ENCODE results near the gene PTCHD1. TPM values are rescaled to one million over a fixed set of nuclear protein-coding genes. Genes with fewer than 3 reads are reported as not detected.

The PTCHD1 gene
- total RNA-seq, 3 donors from 2014 or later, result 0.61 to 16.0 (median 0.63) TPM

DNA sequence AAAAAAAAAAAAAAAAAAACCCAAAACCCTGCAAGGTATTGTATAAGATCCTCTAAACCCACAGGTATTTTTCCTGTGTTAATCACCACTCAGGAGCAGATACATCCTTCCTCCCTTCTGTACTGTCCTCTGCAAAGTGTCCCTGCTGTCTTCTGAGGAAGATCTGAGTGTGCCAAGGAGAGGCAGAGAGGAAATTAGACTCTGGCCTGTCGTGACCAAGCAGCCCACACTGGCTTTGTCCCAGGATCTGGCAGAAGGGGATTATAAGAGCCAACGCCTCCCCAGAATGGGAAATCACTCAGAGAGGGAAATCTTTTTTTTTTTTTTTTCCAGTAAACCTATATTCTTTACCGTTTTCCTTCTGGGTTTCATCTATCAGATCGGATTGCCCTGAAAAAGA, 39.6 kb downstream of the PTCHD1 start:
- ATAC-seq, result no peak
- H3K4me1 ChIP-seq (ENCODE audit: low read depth), result no peaks in the 10 kb centered on the region
- DNase-seq, result no peak
- intact Hi-C loops (cut with DNase I, micrococcal nuclease), result no loop called here
- H3K9me3 ChIP-seq, result no peaks in the 10 kb centered on the region
- no peaks in the 10 kb centered on the region for H3K36me3 ChIP-seq (ENCODE audit: low read depth)
- TF ChIP-seq CTCF (IDR thresholded peaks at IDR 0.05), result no peak
- H3K4me3 ChIP-seq, result no peak overlapping the region

DNA sequence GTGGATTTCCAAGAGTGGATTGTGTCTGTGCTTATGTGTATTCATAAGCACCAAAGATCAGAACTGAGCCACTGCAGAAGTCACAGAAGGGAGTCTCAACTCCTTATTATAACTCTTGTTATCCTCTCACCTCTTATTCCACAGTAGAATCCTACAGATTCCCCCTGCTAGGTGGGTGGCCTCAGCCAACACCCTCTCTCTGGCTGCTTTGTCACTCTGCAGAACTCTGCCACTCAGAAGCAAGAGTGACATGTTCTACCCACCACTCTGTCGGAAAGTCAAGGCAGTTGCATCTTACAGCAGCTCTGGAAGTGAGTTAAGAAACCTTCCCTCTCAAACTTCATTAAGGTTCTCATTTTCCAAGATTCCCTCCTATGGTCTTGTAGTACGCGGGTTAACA, 41.9 kb downstream of the PTCHD1 start:
- TF ChIP-seq CTCF (IDR thresholded peaks at IDR 0.05), result no peak
- ATAC-seq (no peak), DNase-seq (no peak)
- Histone ChIP-seq H3K4me3 (no peak overlapping the region), H3K9me3 (no peaks in the 10 kb centered on the region), H3K36me3 (ENCODE audit: low read depth) (no peaks in the 10 kb centered on the region), H3K4me1 (ENCODE audit: low read depth) (no peaks in the 10 kb centered on the region)
- intact Hi-C loops (cut with DNase I, micrococcal nuclease), result no loop called here

- H3K36me3 ChIP-seq (ENCODE audit: low read depth), result no peaks in the 10 kb centered on the region
- DNase-seq (no peak), ATAC-seq (no peak)
- H3K9me3 ChIP-seq, result no peaks in the 10 kb centered on the region
- H3K4me3 ChIP-seq, result no peak overlapping the region
- no peak for TF ChIP-seq CTCF (IDR thresholded peaks at IDR 0.05)
- H3K4me1 ChIP-seq (ENCODE audit: low read depth), result no peaks in the 10 kb centered on the region
- intact Hi-C loops (cut with DNase I, micrococcal nuclease), result no loop called here
Observed at GRCh38 chrX:23380581-23380980, 45.9 kb downstream of the PTCHD1 start.

- Histone ChIP-seq H3K9me3 (no peaks in the 10 kb centered on the region), H3K36me3 (ENCODE audit: low read depth) (no peaks in the 10 kb centered on the region), H3K4me3 (no peak overlapping the region), H3K4me1 (ENCODE audit: low read depth) (no peaks in the 10 kb centered on the region)
- intact Hi-C loops (cut with DNase I, micrococcal nuclease), result no loop called here
- TF ChIP-seq CTCF (IDR thresholded peaks at IDR 0.05), result no peak
- DNase-seq (no peak), ATAC-seq (no peak)
Observed at GRCh38 chrX:23381099-23382087, 46.7 kb downstream of the PTCHD1 start.

DNA sequence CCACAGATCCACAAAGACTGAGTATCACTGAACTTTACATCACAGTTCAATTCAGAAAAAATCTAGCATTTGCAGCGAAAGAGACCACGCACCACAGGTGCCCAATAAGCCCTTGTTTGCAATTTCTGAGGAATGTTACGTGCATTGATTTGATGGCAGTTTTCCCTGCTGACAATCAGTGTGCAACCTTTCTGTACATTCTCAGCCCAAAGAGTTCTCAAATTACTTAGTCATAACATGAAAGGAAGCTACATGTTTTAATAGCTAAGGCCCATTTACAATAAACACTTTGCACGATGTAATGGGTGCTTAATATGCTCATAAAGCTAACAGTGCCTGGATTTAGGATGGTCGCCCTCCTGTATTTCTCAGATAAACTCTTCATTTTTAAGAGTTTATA, 47.9 kb downstream of the PTCHD1 start:
- TF ChIP-seq CTCF (IDR thresholded peaks at IDR 0.05), result no peak
- intact Hi-C loops (cut with DNase I, micrococcal nuclease), result no loop called here
- no peak overlapping the region for H3K4me3 ChIP-seq
- no peak for ATAC-seq
- no peaks in the 10 kb centered on the region for H3K4me1 ChIP-seq (ENCODE audit: low read depth)
- no peaks in the 10 kb centered on the region for H3K9me3 ChIP-seq
- DNase-seq, result no peak
- no peaks in the 10 kb centered on the region for H3K36me3 ChIP-seq (ENCODE audit: low read depth)
